Stomach (tissue), 4 donors: Measurements from ENCODE around the gene STK26.

ENCODE experiments used
- POLR2A ChIP-seq, 4 donors: fragments of 450-650 bp; IDR thresholded peaks; one replicate each; pipeline ENCODE4 v1.6.1; 2016; ENCODE audit warnings: antibody characterized with exemption in 4 of 4, control low read depth in 2 of 4, mild to moderate bottlenecking in 1 of 4, moderate library complexity in 1 of 4
- POLR2AphosphoS5 ChIP-seq, 3 donors: sonication (generic); formaldehyde crosslinking; IDR thresholded peaks; one replicate each; pipeline ENCODE4 v1.6.1; 2016; ENCODE audit warnings: antibody characterized with exemption in 3 of 3
- TF ChIP-seq, protein P1 (sequence below), 7 experiments: fragments of 450-650 bp in 4 of 7; fragments of 200-600 bp in 3 of 7; sonication (generic) in 3 of 7; IDR thresholded peaks; one replicate each; pipeline ENCODE4 v1.5.1; 2016 to 2019; ENCODE audit warnings: antibody characterized with exemption in 7 of 7, control low read depth in 2 of 7, mild to moderate bottlenecking in 1 of 7

DNA sequence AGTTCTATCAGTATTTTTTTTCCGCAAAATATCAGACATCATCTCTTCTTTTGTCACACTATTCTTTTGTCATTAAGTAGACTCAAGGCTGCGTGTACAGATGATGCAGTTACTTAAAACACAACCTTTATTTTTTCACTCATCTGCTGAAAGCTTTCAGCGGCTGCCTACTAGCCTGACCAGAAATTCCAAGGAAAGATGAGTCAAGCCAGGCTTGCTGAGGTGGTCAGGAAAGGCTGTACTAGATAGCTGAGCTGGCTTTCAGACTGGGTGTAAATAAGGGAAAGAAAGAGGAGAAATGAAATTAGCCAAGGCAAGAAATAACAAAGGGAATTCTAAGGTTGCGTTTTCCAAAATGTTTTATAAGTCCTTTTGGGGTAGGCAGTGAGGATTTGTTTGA lies 17.9 kb downstream of the STK26 start:
- TF ChIP-seq, protein P1, sequence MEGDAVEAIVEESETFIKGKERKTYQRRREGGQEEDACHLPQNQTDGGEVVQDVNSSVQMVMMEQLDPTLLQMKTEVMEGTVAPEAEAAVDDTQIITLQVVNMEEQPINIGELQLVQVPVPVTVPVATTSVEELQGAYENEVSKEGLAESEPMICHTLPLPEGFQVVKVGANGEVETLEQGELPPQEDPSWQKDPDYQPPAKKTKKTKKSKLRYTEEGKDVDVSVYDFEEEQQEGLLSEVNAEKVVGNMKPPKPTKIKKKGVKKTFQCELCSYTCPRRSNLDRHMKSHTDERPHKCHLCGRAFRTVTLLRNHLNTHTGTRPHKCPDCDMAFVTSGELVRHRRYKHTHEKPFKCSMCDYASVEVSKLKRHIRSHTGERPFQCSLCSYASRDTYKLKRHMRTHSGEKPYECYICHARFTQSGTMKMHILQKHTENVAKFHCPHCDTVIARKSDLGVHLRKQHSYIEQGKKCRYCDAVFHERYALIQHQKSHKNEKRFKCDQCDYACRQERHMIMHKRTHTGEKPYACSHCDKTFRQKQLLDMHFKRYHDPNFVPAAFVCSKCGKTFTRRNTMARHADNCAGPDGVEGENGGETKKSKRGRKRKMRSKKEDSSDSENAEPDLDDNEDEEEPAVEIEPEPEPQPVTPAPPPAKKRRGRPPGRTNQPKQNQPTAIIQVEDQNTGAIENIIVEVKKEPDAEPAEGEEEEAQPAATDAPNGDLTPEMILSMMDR (IDR thresholded peaks at IDR 0.05), result no peak
- TF ChIP-seq POLR2A (IDR thresholded peaks at IDR 0.05) (no peak), POLR2AphosphoS5 (IDR thresholded peaks at IDR 0.05) (no peak)
